Trophoblast cell (in vitro differentiated cells and primary cell): ENCODE results near the gene RPP30. TPM values are rescaled to one million over a fixed set of nuclear protein-coding genes. Genes with fewer than 3 reads are reported as not detected.

Experiments
- DNase-seq, 2 donors: peaks; one replicate each; pipeline ENCODE4 v3.0.0-alpha.2; 2016
- H2AFZ ChIP-seq: 2 replicates; pipeline ENCODE4 v1.6.1; 2013; ENCODE audit warnings: low read length, moderate library complexity, mild to moderate bottlenecking; ENCODE audit not compliant: insufficient read depth, poor library complexity
- H2AK5ac ChIP-seq: 2 replicates; pipeline ENCODE4 v1.6.1; 2013; ENCODE audit warnings: mild to moderate bottlenecking, low read length
- H2BK120ac ChIP-seq: 2 replicates; pipeline ENCODE4 v1.6.1; 2013; ENCODE audit warnings: low read length, mild to moderate bottlenecking, moderate library complexity; ENCODE audit not compliant: insufficient read depth, poor library complexity
- H2BK12ac ChIP-seq: 2 replicates; pipeline ENCODE4 v1.6.1; 2013; ENCODE audit warnings: mild to moderate bottlenecking, low read length, moderate library complexity
- H2BK5ac ChIP-seq: 2 replicates; pipeline ENCODE4 v1.6.1; 2013; ENCODE audit warnings: low read length, low read depth, moderate library complexity, mild to moderate bottlenecking; ENCODE audit not compliant: poor library complexity
- H3K14ac ChIP-seq: 2 replicates; pipeline ENCODE4 v1.6.1; 2013; ENCODE audit warnings: mild to moderate bottlenecking, low read length
- H3K18ac ChIP-seq: 2 replicates; pipeline ENCODE4 v1.6.1; 2013; ENCODE audit warnings: mild to moderate bottlenecking, low read length
- H3K23ac ChIP-seq: 2 replicates; pipeline ENCODE4 v1.6.1; 2013; ENCODE audit warnings: low read length
- H3K27ac ChIP-seq: 2 replicates; pipeline ENCODE4 v1.5.1; 2013; ENCODE audit warnings: low read depth, mild to moderate bottlenecking, inconsistent platforms, low read length, moderate library complexity
- H3K27me3 ChIP-seq: 2 replicates; pipeline ENCODE4 v1.6.1; 2013; ENCODE audit warnings: inconsistent platforms, mild to moderate bottlenecking, low read length, moderate library complexity; ENCODE audit not compliant: insufficient read depth
- H3K36me3 ChIP-seq, 2 experiments: 1 replicate in 1 of 2; 2 replicates in 1 of 2; pipeline ENCODE4 v1.6.1; 2013; ENCODE audit warnings: low read length in 2 of 2, mild to moderate bottlenecking in 2 of 2, moderate library complexity in 1 of 2; ENCODE audit not compliant: insufficient read depth in 2 of 2, control insufficient read depth in 1 of 2
- H3K4ac ChIP-seq: 2 replicates; pipeline ENCODE4 v1.6.1; 2013; ENCODE audit warnings: low read depth, mild to moderate bottlenecking, low read length, moderate library complexity
- H3K4me1 ChIP-seq, 2 experiments: 1 replicate in 1 of 2; 2 replicates in 1 of 2; pipeline ENCODE4 v1.6.1; 2013; ENCODE audit warnings: low read length in 2 of 2, mild to moderate bottlenecking in 2 of 2, moderate library complexity in 1 of 2; ENCODE audit not compliant: insufficient read depth in 2 of 2, control insufficient read depth in 1 of 2
- H3K4me2 ChIP-seq: 2 replicates; pipeline ENCODE4 v1.6.1; 2013; ENCODE audit warnings: inconsistent platforms, mild to moderate bottlenecking, low read length, moderate library complexity
- H3K4me3 ChIP-seq: 2 replicates; pipeline ENCODE4 v1.5.1; 2013; ENCODE audit warnings: mild to moderate bottlenecking, low read depth, low read length, inconsistent platforms
- H3K79me1 ChIP-seq: one replicate; pipeline ENCODE4 v1.6.1; 2013; ENCODE audit warnings: low read length
- H3K79me2 ChIP-seq: 2 replicates; pipeline ENCODE4 v1.6.1; 2013; ENCODE audit warnings: low read length, mild to moderate bottlenecking; ENCODE audit not compliant: control insufficient read depth, insufficient read depth, poor library complexity
- H3K9ac ChIP-seq: 2 replicates; pipeline ENCODE4 v1.6.1; 2013; ENCODE audit warnings: mild to moderate bottlenecking, low read length
- H3K9me3 ChIP-seq: 2 replicates; pipeline ENCODE4 v1.6.1; 2013; ENCODE audit warnings: low read depth, mild to moderate bottlenecking, control low read depth, inconsistent platforms, low read length; ENCODE audit not compliant: insufficient read depth
- H4K12ac ChIP-seq: 2 replicates; pipeline ENCODE4 v1.6.1; 2013; ENCODE audit warnings: low read depth, mild to moderate bottlenecking, low read length, moderate library complexity
- H4K8ac ChIP-seq: 2 replicates; pipeline ENCODE4 v1.6.1; 2013; ENCODE audit warnings: low read depth, mild to moderate bottlenecking, low read length, moderate library complexity
- H4K91ac ChIP-seq: one replicate; pipeline ENCODE4 v1.6.1; 2013; ENCODE audit warnings: low read depth, mild to moderate bottlenecking, low read length, moderate library complexity
- WGBS: extraction: QIAGEN DNeasy Blood & Tissue Kit; methylation state at CpG from one replicate; pipeline ENCODE4 v1.1.7; 2013; ENCODE audit warnings: missing lambda C conversion rate; ENCODE audit not compliant: insufficient read length, insufficient coverage; ENCODE audit errors: extremely low coverage; 5-methylcytosine and 5-hydroxymethylcytosine counted together
- polyA plus RNA-seq: library from polyadenylated mRNA; stranded (reverse); fragments of 200-250 nt; gene quantifications from 2 replicates; pipeline ENCODE4 v1.2.3, GENCODE V29; 2013

The RPP30 gene
- 48.8 and 50.6 TPM in 2 replicates for polyA plus RNA-seq

- Histone ChIP-seq H2BK12ac (no peak within 1 kb of the TSS), H4K91ac (peak within 1 kb of the TSS; percentile 79), H2AFZ (peak within 1 kb of the TSS; percentile 91), H3K14ac (peak within 1 kb of the TSS; percentile 81), H2BK5ac (peak within 1 kb of the TSS; percentile 78), H3K9me3 (no peaks in the 10 kb centered on the region), H2AK5ac (peak within 1 kb of the TSS; percentile 45), H3K4me2 (peak within 1 kb of the TSS; percentile 94), H3K4me1 (peaks cover 0 to 2% of the 10 kb centered on the region in 2 experiments), H2BK120ac (peak within 1 kb of the TSS; percentile 48), H4K12ac (peak within 1 kb of the TSS; percentile 96), H3K23ac (no peak within 1 kb of the TSS), H3K27me3 (no peaks in the 10 kb centered on the region), H3K18ac (peak within 1 kb of the TSS; percentile 96), H3K79me2 (peaks cover 6% of the 10 kb centered on the region), H3K27ac (peak within 1 kb of the TSS; percentile 9), H3K4me3 (peak within 1 kb of the TSS; percentile 94), H4K8ac (peak within 1 kb of the TSS; percentile 98), H3K9ac (peak within 1 kb of the TSS; percentile 97), H3K36me3 (peaks cover 3 to 6% of the 10 kb centered on the region in 2 experiments), H3K79me1 (peaks cover 4% of the 10 kb centered on the region), H3K4ac (peak within 1 kb of the TSS; percentile 90)
- peak; percentile 80 to 87 for DNase-seq
- no CpG with 5 or more reads among the region's 43 CpGs for WGBS
Observed at GRCh38 chr10:90871766-90872647, at the start of gene RPP30. TSS of gene RPP30 (plus strand) at chr10:90871974. CDS start at chr10:90871987, 13 bp downstream.

GRCh38 chr10:90822508-90822907, 49.3 kb upstream of the RPP30 start:
- Histone ChIP-seq H2BK12ac (no peak overlapping the region), H3K14ac (no peak overlapping the region), H3K18ac (no peak overlapping the region), H2BK5ac (no peak overlapping the region), H2AK5ac (no peak overlapping the region), H3K27ac (no peak overlapping the region), H3K27me3 (no peaks in the 10 kb centered on the region), H4K12ac (no peak overlapping the region), H2BK120ac (no peak overlapping the region), H3K4me1 (no peaks in the 10 kb centered on the region), H3K9ac (no peak overlapping the region), H3K4me3 (no peak overlapping the region), H3K9me3 (peaks cover 8% of the 10 kb centered on the region), H4K8ac (no peak overlapping the region), H4K91ac (no peak overlapping the region), H2AFZ (no peak overlapping the region), H3K4ac (no peak overlapping the region), H3K23ac (no peak overlapping the region), H3K79me2 (no peaks in the 10 kb centered on the region), H3K4me2 (no peak overlapping the region), H3K36me3 (no peaks in the 10 kb centered on the region), H3K79me1 (no peaks in the 10 kb centered on the region)
- WGBS = no CpG with 5 or more reads among the region's 1 CpG
- DNase-seq = no peak

GRCh38 chr10:90832111-90832510, 39.7 kb upstream of the RPP30 start:
- Histone ChIP-seq H2AK5ac (no peak overlapping the region), H3K4ac (no peak overlapping the region), H2BK12ac (no peak overlapping the region), H2BK5ac (no peak overlapping the region), H3K27ac (no peak overlapping the region), H3K23ac (no peak overlapping the region), H2BK120ac (no peak overlapping the region), H3K36me3 (no peaks in the 10 kb centered on the region), H4K8ac (no peak overlapping the region), H2AFZ (no peak overlapping the region), H3K9me3 (peaks cover 3% of the 10 kb centered on the region), H3K18ac (no peak overlapping the region), H3K4me1 (no peaks in the 10 kb centered on the region), H3K27me3 (no peaks in the 10 kb centered on the region), H3K4me3 (no peak overlapping the region), H3K4me2 (no peak overlapping the region), H4K12ac (no peak overlapping the region), H3K9ac (no peak overlapping the region), H4K91ac (no peak overlapping the region), H3K14ac (no peak overlapping the region), H3K79me1 (no peaks in the 10 kb centered on the region), H3K79me2 (no peaks in the 10 kb centered on the region)
- DNase-seq = no peak
- no CpG with 5 or more reads among the region's 17 CpGs for WGBS

GRCh38 chr10:90834326-90834725, 37.4 kb upstream of the RPP30 start:
- no CpG with 5 or more reads among the region's 3 CpGs for WGBS
- no peak overlapping the region for H3K9ac ChIP-seq
- H3K9me3 ChIP-seq = peaks cover 3% of the 10 kb centered on the region
- no peak overlapping the region for H2BK120ac ChIP-seq
- H3K4me3 ChIP-seq = no peak overlapping the region
- no peak overlapping the region for H3K23ac ChIP-seq
- no peak overlapping the region for H3K27ac ChIP-seq
- H2AFZ ChIP-seq = no peak overlapping the region
- H2BK5ac ChIP-seq = no peak overlapping the region
- H4K91ac ChIP-seq = no peak overlapping the region
- H3K4ac ChIP-seq = no peak overlapping the region
- H3K27me3 ChIP-seq = no peaks in the 10 kb centered on the region
- no peak overlapping the region for H2AK5ac ChIP-seq
- H4K12ac ChIP-seq = no peak overlapping the region
- H3K79me2 ChIP-seq = no peaks in the 10 kb centered on the region
- no peak overlapping the region for H3K14ac ChIP-seq
- no peak overlapping the region for H2BK12ac ChIP-seq
- DNase-seq = no peak
- no peaks in the 10 kb centered on the region for H3K79me1 ChIP-seq
- H3K4me1 ChIP-seq = no peaks in the 10 kb centered on the region
- no peak overlapping the region for H3K18ac ChIP-seq
- H4K8ac ChIP-seq = no peak overlapping the region
- H3K4me2 ChIP-seq = no peak overlapping the region
- no peaks in the 10 kb centered on the region for H3K36me3 ChIP-seq
